Left lung (tissue), 10 donors: Measurements from ENCODE around the gene RESP18. TPM values are rescaled to one million over a fixed set of nuclear protein-coding genes. Genes with fewer than 3 reads are reported as not detected.
"Not testable (repeated sequence)": the region's sequence is repeated elsewhere in the genome, so short reads cannot be mapped to it uniquely, and the experiment has no call there.

Source experiments
- ATAC-seq: fragments of 200-7000 bp; cut with Tn5 transposase; one replicate; pipeline ENCODE4 v1.9.1; 2020; ENCODE audit warnings: moderate library complexity
- DNase-seq, 4 donors: peaks; one replicate each; pipeline ENCODE4 v3.0.0-alpha.2; 2013 to 2020
- H3K27ac ChIP-seq, 2 donors: fragments of 200-600 bp; sonication (generic) in 1 of 2; one replicate each; pipeline versions ENCODE4 v1.5.0 to v1.8.0; 2020 to 2021
- H3K27me3 ChIP-seq, 2 donors: fragments of 200-600 bp; sonication (generic) in 1 of 2; one replicate each; pipeline versions ENCODE4 v1.5.0 to v1.8.0; 2020 to 2021
- H3K36me3 ChIP-seq, 2 donors: fragments of 200-600 bp; sonication (generic) in 1 of 2; one replicate each; pipeline versions ENCODE4 v1.5.0 to v1.8.0; 2020 to 2021
- H3K4me1 ChIP-seq, 2 donors: fragments of 200-600 bp; one replicate each; pipeline ENCODE4 v1.8.0; 2021
- H3K4me3 ChIP-seq, 2 donors: fragments of 200-600 bp; sonication (generic) in 1 of 2; one replicate each; pipeline versions ENCODE4 v1.5.0 to v1.8.0; 2020 to 2021; ENCODE audit warnings: mild to moderate bottlenecking in 1 of 2
- H3K9me3 ChIP-seq, 2 donors: fragments of 200-600 bp; sonication (generic) in 1 of 2; one replicate each; pipeline versions ENCODE4 v1.5.0 to v1.8.0; 2020 to 2021
- CTCF ChIP-seq, 2 donors: fragments of 200-600 bp; sonication (generic) in 1 of 2; IDR thresholded peaks; one replicate each; pipeline versions ENCODE4 v1.5.0 to v1.8.0; 2021; ENCODE audit warnings: antibody characterized with exemption in 2 of 2
- intact Hi-C, 2 donors: fragments of 100-400 bp; cut with DNase I; formaldehyde crosslinking; loops; one replicate each; pipeline versions ENCODE4 v1.11.2 to v1.14.2; 2022
- polyA plus RNA-seq, 6 donors: library from polyadenylated mRNA; unstranded; fragments of 120-200 nt; gene quantifications; one replicate each; pipeline ENCODE4 v1.2.1, GENCODE V29; 2013; ENCODE audit not compliant: insufficient read length in 6 of 6
- total RNA-seq, 2 donors: library from RNA; stranded (reverse); fragmentation: NEBNext Ultra II Directional; extraction: Animal tissue kit (Norgen Biotek cat#: 25700); gene quantifications; one replicate each; pipeline ENCODE4 v1.2.1, GENCODE V29; 2021
- donor health status: DM: no; HTN: yes; CAD: no.
- donor health status: DM: no; HTN: no; CAD: no.

The RESP18 gene
- total and polyA plus RNA-seq, 8 donors, result not detected

- Histone ChIP-seq H3K27ac (no peak overlapping the region), H3K36me3 (no peaks in the 10 kb centered on the region), H3K4me1 (no peaks in the 10 kb centered on the region), H3K4me3 (no peak overlapping the region), H3K9me3 (no peaks in the 10 kb centered on the region), H3K27me3 (peaks cover 0 to 60% of the 10 kb centered on the region in 2 donors)
- DNase-seq, result no peak
- no peak for ATAC-seq
- no peak for TF ChIP-seq CTCF (IDR thresholded peaks at IDR 0.05)
- intact Hi-C loops, result no loop called here
Measured at GRCh38 chr2:219325657-219326315, 6.8 kb downstream of the RESP18 start.

- H3K27me3 ChIP-seq, result peaks cover 0 to 58% of the 10 kb centered on the region in 2 donors
- H3K4me1 ChIP-seq, result no peaks in the 10 kb centered on the region
- no peak for TF ChIP-seq CTCF (IDR thresholded peaks at IDR 0.05)
- H3K36me3 ChIP-seq, result no peaks in the 10 kb centered on the region
- H3K4me3 ChIP-seq, result no peak overlapping the region
- intact Hi-C loops, result no loop called here
- no peak for ATAC-seq
- H3K27ac ChIP-seq, result no peak overlapping the region
- no peaks in the 10 kb centered on the region for H3K9me3 ChIP-seq
- DNase-seq, result no peak
Measured at GRCh38 chr2:219325136-219325535, 7.4 kb downstream of the RESP18 start.

DNA sequence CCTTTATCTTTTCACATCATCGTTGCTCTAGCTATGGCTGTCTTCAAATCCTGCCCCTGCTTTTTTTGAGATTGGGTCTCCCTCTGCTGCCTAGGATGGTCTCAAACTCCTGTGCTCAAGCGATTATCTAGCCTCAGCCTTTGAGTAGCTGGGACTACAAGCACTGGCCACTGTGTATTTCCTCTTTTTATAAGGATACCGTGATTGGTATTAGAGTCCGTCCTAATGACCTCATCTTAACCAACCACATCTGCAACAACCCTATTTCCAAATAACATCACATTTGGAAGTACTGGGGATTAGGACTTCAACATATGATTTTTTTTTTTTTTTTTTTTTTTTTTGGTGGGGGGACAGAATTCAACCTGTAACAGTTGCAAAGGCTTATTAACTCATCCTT is 9.1 kb downstream of the RESP18 start:
- Histone ChIP-seq H3K27ac (no peak overlapping the region), H3K9me3 (no peaks in the 10 kb centered on the region), H3K4me1 (no peaks in the 10 kb centered on the region), H3K27me3 (peaks cover 0 to 55% of the 10 kb centered on the region in 2 donors), H3K4me3 (no peak overlapping the region), H3K36me3 (no peaks in the 10 kb centered on the region)
- intact Hi-C loops, result no loop called here
- DNase-seq (no peak), ATAC-seq (no peak)
- TF ChIP-seq CTCF (IDR thresholded peaks at IDR 0.05), result no peak

- no peak for TF ChIP-seq CTCF (IDR thresholded peaks at IDR 0.05)
- no peak overlapping the region for H3K4me3 ChIP-seq
- H3K27ac ChIP-seq, result no peak overlapping the region
- ATAC-seq (no peak), DNase-seq (no peak)
- H3K4me1 ChIP-seq, result no peaks in the 10 kb centered on the region
- H3K36me3 ChIP-seq, result no peaks in the 10 kb centered on the region
- H3K27me3 ChIP-seq, result peaks cover 13 to 57% of the 10 kb centered on the region in 2 donors
- intact Hi-C loops, result no loop called here
- H3K9me3 ChIP-seq, result no peaks in the 10 kb centered on the region
Measured at GRCh38 chr2:219314804-219315468, 17.6 kb downstream of the RESP18 start.

GRCh38 chr2:219312683-219313263 is 19.8 kb downstream of the RESP18 start:
- ATAC-seq, H3K4me1 ChIP-seq, H3K9me3 ChIP-seq, H3K36me3 ChIP-seq, DNase-seq, H3K27ac ChIP-seq, H3K4me3 ChIP-seq, intact Hi-C loops: not testable (repeated sequence)
- peaks cover 29 to 58% of the 10 kb centered on the region in 2 donors for H3K27me3 ChIP-seq
